EL (cell line): ENCODE data around the gene SPAG7.

Source experiments
- DNase-seq: peaks from one replicate; pipeline ENCODE4 v3.0.0-alpha.2; 2016

The SPAG7 gene

DNA sequence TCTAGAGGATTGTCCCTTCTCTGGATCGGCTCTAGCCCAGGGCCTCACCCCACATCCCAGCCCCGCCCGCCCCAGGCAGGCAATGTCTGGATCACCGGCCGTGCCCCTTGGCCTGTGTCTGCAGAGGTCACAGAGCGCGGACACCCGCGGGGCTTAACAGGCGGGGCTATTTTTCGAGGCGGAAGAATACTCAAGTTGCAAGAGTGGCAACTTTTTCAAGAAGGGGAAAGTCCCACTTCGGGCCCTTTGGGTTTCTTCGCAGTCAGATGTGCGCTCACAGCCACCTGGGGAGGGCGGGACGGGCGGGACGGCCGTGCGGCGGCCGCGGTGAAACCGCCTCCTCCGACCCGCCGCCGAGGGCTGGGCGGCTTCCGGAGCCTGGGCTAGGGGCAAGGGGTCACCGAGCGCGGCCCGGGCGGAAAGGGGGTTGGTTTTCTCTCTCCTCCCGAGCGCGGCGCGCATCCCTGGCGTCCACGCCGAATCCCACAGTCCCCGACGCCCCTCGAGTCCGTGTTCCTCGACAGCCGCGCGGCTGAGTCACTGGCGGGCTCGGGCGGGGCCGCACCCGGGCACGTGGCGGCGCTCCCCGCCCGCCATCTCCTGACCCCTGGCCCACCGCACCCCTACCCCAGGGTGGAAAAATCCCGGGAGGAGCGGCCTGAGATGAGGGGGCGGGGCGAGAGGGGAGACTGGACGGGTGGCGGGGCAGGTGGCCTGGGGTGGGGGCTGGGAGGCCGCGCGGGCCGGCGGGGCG, 18.1 kb downstream of the SPAG7 start:
- peak; percentile 76 for DNase-seq

DNA sequence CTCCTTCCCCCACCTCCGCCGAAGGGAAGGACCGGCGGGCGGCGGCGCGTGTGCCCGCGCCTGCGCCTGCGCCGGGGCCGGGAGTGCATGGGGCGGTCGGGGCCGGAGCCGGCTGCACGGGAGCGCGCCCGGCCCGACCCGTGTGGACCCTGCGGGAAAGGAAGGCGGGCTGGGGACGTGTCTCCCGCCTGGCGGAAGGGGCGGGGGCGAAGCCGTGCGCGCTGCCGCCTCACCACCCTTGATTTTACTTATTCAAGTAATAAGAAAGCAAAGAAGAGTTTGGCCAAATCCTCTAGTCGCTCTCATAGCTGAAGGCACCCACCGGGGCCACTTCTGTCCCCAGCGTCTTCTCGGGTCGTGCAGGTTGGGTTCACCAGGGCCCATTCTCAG, 18.7 kb downstream of the SPAG7 start:
- peak; percentile 92 for DNase-seq

DNA sequence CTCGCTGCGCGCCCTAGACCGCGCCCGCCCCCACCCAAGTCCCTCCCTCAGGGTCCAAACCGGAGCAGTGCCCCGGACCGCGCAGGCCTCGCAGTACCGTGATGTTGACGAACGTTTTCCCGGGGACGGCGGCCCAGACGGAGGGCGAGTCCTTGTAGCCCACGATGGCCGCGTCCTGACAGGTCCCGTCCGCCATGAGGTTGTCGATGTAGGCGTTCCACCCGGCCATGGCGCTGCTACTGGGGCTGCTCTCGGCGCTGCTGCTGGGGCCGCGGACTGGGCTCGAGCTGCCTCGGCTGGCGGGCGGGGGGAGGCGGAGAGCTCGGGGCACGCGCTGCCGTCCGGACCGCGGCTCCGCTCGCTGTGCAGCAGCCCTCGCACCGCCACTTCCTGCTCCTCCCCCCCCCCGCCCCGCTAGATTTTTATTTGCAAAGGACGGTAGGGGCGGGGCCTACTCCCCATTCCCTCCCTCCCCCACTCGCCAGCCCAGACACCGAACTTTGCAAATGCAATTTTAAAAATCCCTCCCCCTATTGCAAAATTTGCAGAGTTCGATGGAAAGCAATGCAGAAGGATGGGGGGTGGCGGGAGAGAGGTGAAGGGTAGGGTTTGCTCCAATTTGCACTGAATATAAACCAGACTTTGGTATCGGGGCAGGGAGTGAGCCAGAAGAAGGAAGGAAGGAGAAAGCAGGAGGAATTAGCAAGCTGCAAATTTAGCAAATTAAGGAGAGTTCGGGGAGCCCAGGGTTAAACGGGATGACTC, 19.3 kb downstream of the SPAG7 start, which contains the start of gene PFN1:
PFN1 (minus strand) TSS at position 365 of the 765 bp plus-strand sequence; CDS start at position 229, 136 bp downstream.
- peak; percentile 94 for DNase-seq

DNA sequence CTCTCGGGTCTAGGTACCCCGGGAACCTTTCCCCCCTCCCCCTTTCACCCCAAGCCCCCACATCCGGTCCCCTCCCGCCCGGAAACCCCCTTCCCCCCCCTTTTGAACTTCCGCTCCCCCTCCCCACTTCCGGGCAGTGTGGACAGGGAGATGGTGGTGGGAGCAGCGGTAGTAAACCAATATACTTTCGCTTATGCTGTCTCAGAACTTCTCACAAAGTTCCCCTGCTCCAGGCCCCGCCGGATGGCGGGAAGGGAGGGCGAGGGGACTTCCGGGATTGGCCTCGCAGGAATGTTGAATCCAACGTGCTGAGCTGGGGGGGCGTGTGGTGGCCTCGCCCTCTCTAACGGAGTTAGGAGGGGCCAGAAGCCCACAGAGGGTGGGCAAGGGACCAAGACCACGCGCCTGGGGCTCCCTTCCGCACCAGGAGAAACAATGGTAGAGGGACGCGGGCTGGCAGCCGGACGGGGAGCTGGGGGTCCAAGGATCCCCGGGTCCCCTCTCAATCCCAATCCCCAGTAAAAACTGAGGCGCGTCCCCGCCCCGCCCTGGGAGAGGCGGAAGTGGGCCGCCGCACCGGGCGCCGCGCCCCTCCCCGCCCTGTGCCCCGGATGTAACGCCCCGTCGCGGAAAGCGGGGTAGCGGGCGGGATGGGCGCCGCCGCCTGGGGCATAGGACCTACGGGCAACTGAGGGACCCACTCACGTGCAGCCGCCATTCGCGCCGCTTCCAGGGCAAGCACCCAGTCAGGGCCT, 20.0 kb downstream of the SPAG7 start:
- peak; percentile 71 for DNase-seq

DNA sequence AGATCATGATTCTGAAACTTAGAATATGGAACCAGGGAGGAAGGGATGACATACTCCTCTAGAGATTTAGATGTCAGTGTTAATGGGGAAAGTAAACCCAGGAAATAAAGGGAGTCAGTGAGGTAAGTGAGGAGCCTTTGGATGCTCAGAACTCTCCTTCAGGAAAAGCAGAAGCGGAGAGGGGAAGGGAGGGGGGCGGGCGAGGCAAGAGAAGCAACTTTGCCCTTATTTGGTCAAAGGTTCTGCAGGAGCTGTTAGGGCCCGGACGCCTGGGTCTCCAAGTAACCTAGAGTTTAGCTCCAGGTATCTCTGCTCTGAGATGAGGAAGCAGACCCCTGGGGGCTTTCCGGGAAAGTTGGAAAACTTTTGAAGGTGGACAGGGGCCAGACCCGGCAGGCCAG, 20.6 kb downstream of the SPAG7 start:
- DNase-seq = no peak

DNA sequence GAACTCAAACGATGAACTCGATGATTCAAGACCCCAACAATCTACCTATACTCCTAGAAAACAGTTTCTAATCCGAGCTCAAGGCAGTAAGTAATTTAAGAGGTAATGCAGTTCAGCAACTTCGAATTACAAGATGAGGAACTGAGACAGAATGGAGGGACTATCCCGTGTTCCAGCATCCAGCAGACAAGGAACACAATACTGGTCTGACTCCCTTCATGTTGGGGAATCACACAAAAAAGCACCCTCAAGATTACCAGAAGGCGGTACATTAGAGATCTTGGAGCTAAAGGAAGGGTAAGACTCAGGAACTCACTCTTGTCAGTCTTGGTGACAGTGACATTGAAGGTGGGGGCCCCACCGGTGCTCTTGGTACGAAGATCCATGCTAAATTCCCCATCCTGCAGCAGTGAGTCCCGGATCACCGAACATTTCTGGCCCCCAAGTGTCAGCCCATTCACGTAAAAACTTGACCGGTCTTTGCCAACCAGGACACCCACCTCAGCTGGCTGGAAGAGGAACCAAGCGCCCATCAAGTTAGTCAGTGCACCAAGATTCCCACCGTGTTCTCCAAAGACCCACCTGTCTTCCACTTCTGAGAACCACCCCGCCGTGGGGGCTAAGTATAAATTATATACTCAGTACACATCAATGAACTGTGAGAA, 21.2 kb downstream of the SPAG7 start:
- no peak for DNase-seq

DNA sequence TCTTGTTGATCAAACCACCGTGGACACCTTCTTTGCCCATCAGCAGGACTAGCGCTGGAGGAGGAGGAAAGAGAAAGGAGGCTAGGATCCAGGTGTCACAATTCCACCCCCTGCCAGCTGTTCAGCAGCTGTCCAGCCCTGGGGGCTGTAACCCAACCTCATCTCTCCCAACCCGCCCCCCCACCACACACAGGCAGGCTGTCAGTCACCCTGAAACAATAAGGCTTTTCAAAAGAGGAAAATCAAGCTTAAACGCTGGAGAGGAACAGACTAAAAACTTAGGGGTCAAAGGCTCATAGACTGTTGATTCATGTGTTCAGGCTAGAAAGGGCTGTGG, 21.7 kb downstream of the SPAG7 start:
- no peak for DNase-seq

DNA sequence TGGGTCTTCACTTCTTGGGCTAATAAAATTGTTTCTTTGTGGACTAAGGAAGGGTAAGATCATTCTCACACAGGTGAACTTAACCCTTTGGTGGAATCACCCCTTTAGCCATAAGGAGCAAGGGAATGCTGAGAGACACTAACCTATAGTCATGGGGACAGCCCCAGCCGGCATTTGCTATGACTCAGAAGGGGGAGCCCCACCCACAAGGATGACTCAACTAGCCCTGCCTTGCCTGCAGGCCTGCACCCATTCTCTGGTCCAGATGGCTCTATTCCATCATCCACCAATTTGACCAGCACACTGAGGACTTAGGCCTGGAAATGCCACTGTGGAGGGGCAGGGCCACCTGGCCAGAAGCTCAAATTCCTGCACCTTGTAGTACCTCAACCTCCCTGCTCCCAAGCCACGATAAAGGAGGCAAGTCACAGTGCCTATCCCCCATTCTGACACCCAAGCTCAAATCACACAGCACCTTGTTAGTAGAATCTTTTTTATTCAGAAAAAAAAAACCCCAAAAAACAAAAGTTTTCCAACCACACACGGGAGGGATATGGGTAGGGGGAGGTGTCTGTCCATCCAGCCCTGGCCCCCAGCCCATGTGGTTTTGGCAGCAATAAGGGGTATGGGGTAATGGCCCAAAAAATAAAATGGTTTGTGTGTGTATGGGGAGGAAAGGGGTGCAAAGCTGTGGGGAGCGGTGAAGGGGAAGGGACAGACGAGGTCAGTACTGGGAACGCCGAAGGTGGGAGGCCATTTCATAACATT, 22.3 kb downstream of the SPAG7 start:
- DNase-seq = peak; percentile 97

DNA sequence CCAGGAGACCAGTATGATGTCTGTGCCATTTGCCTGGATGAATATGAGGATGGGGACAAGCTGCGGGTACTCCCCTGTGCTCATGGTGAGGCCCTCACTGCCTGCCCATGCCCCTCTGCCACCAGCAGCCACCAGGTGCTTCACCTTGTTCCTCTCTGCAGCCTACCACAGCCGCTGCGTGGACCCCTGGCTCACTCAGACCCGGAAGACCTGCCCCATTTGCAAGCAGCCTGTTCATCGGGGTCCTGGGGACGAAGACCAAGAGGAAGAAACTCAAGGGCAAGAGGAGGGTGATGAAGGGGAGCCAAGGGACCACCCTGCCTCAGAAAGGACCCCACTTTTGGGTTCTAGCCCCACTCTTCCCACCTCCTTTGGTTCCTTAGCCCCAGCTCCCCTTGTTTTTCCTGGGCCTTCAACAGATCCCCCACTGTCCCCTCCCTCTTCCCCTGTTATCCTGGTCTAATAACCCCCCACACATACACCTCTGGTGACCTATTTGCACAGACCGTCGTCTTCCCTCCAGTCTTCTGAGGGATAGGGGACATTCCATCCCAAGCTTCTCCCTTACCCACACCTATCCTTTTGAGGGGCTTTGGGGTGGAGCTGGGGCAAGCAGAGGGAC, 23.0 kb downstream of the SPAG7 start:
- no peak for DNase-seq

DNA sequence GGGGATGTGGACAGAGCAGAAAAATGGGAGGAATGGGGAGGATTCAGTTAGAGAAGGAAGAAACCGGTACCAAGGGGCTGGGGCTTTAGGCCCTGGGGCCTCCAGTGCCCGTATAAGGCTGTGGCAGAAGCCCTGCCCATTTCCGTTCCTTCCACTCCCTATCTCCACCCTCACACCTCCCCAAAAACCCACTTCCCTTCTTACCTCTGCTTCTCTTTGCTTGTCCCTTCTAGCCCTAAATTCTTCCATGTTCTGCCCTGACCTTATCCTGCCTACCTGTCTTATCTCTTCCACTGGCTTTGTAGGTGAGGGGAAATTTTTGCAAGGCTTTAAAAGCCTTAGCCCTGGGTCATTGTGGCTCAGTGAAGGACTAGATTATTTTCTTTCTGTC, 23.5 kb downstream of the SPAG7 start:
- DNase-seq = no peak

DNA sequence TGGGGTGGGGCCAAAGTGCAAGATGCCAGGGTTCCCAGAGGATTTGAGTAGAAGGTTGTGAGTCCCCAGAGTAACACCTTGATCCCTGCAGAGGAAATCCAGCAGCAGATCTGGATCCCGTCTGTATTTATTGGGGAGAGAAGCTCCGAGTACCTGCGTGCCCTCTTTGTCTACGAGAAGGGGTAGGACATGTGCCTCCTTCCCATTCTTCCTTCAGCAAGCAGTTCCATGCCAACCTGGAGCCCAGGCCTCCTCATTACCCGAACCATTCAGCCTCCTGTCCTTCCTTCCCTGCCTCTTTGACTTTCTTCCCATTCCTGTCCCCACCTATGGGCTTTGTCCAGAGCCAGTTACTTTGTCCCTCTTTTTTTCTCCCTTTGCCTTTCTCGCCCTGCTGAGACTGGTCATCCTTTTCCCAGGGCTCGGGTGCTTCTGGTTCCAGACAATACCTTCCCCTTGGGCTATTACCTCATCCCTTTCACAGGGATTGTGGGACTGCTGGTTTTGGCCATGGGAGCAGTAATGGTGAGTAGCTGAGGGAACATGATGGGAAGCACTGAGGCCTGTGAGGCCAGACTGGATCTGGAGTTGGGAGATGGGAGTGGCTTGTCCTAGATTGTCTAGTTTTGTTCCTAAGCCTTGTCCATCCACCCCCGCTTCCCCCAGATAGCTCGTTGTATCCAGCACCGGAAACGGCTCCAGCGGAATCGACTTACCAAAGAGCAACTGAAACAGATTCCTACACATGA, 24.7 kb downstream of the SPAG7 start:
- DNase-seq = no peak

DNA sequence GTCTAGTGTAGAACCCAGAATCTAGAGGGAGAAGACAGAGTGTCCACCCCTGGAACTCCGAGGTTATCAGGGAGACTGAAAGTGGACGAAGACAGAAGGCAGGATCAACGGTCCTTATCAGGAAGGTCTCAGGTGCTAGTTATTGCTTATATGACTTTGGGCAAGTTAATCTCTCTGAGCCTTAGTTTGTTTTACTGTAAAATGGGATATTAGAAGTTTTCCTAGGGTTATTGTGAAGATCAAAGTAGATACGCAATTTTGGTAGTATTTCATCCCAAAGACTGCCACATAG, 26.4 kb downstream of the SPAG7 start:
- DNase-seq = no peak

DNA sequence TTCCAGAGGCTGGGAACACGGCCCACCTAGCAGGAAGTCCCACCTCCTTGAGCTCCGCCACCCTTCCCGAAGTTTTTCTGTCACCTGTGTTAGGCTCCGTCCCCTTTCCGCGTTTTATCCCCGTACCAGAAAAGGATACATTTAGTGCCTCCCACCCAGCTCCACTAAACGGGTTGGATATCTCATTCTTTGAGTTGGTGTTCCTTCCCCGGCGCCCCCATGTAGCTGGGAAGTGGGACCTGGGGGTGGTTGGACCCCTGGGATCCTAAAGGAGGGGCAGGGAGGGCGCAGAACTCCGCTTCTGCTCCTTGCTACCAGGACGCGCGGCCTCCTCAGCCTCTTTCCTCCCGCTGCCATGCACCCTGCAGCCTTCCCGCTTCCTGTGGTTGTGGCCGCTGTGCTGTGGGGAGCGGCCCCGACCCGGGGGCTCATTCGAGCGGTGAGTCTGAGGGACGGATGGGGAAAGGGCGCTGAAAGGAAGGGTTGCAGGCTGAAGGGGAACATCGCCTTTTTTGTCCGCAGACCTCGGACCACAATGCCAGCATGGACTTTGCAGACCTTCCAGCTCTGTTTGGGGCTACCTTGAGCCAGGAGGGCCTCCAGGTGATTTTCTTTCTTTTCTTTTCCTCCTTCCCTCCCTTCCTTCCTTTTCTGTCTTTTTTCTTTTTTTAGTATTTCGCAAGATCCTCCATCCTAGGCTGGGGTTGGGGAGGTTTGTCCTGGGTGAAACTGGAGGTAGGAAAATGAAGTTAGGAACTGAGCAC, 26.9 kb downstream of the SPAG7 start:
- DNase-seq = peak; percentile 39

DNA sequence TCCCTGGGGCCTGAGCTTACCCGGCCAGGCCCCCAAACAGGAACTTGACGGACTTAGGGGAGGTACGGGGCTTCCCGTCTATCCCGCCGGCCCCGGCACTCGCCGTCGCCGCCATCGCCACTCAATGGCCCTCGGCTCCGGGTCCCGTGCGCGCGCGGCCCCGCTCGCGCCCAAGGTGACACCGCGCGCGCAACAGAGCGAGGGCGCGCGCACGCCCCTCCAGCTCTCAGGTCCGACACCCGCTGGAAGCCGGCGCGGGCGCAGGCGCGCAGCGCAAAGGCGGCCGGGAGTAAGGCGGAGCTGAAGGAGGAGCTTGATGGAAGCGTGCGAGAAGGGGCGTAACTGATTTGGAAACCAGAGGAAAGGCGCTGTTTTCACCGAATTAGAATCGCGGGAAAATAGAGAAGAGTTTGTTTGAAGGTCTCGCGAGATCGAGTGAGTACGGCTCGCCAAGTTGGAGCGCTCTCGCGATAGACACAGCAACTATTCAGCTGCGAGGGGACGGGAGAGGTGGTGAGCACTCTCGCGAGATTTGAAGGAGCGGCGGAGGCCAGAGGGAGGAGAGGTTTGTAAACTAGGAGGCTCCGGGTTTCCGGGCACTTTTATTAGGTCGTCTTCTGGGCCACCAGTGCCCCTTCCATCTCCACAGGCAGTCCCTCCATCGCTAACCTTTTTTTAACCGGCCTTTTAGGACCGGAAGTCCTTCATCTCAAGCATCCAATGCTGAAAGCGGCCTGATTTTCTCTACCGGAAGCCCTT, 27.6 kb downstream of the SPAG7 start, which contains the start of the genes RNF167 and SLC25A11:
RNF167 (plus strand) TSS at position 473 of the 759 bp plus-strand sequence. CDS start 642 bp downstream, outside the sequence.
SLC25A11 (minus strand) TSS at position 251 of the 759 bp plus-strand sequence; CDS start at position 115, 136 bp downstream.
- DNase-seq = peak; percentile 100

DNA sequence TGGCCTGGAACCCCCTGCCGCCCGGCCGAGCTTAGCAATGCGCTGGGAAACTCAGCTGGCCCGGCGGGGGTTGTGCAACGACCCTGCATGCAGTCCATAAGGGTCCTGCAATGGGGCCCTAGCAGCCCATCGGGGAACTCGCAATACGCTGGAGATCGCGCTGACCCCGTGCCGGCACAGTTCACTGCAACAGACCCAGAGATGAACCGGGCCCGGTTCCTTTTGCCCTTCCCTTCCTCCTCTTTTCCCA, 28.1 kb downstream of the SPAG7 start:
- no peak for DNase-seq

DNA sequence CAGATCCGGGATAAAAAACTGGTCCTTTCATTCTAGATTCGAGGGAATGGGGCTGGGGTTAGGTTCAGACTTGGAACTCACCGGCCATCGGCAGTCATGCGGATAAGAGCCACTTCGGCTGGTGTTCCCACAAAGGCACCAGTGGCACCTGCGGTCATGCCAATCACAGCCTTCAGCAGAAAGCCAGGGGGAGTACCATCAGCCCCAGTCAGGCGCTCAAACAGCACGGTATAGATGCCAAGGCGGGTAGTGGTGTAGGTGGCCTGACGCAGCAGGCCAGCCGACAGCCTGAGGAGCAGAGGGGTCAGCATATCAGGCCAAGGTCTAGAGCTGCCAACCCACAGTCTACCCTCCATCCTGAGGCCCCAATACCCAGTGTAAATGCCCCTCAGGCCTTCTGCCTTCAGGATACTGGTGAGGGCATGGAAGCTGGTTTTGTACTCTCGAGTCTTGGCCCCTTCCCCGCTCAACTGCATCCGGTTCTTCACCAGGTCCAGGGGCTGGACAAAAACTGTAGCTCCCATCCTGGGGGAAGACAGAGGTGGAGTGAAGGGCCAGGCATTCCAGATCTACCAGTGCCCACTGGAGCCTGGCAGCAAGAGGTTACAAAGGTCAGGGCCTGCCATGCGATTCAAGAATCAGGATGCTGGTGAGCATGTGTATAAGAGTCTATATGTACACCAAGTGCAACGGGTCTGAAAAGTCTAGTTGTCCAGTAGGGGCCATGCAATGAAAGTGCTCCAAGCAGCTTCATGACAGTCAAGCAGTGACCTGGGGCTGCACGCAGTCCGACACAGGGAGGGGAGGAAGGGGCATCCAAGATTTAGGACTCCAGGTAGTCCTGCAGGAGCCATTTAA, 28.7 kb downstream of the SPAG7 start:
- no peak for DNase-seq

DNA sequence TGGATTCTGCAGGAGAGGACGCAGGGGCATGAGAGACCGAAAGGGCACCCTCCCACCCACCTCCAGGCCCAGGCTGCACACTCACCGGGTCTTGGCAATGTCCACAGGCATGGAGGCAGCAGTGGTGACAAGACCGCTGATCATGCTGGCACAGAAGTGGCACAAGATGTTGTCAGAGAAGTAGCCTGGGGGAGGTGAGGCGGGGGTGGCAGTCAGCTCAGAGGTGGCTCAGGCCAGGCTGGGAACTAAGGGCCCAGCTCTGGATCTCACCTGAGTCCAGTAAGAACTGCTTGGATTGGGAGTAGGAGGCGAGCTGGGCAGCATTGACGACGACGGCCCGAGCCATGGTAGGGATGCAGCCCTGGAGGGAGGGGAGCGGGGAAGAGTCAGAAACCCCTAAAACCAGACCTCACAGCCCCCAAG, 29.5 kb downstream of the SPAG7 start:
- no peak for DNase-seq

DNA sequence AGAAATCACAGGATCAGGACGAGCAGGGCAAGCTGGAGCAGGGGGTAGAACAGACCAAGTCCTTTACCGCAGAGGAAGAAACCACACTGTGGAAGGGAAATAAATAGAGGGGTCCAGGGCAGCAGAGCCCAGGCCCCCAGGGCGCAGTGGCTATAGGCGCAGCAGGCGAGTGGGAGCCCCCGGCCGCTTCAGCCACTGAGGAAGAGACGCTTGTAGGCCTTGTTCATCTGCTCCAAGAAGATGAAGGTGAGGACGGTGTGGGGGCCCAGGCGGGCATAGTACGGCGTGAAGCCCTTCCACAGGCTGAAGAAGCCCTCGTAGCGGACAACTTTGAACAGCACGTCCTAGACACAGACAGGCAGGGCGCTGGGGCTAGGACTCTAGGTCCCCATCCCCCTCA, 30.1 kb downstream of the SPAG7 start:
- DNase-seq = no peak

DNA sequence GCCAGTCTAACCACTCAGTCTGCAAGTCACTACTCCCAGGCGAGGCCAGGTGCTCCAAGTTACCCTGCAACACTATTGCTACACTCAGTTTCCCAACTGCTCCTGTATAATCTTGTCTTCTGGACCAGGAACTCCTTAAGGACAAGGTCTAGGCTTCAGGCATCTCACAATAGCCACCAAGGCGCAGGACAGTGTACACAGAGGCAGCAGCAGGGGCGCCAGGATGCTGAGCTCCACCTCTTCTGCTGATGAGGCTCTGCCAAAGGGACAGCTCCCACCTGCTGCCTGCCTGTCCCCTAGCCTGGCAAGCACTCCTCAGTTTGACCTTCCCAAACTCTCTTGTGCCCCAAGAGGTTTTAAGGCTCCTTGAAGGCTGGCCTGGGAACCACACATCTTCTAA, 31.2 kb downstream of the SPAG7 start:
- no peak for DNase-seq
